NT2/D1 (cell line): ENCODE data around the gene TBPL1.

Experiments
- SUZ12 ChIP-seq: IDR thresholded peaks from 2 replicates; pipeline ENCODE4 v1.6.1; 2011; ENCODE audit not compliant: insufficient read length, insufficient read depth; ENCODE audit errors: extremely low read depth
- YY1 ChIP-seq: IDR thresholded peaks from 2 replicates; pipeline ENCODE4 v1.6.1; 2011; ENCODE audit not compliant: insufficient read length, insufficient read depth
- ZNF274 ChIP-seq: IDR thresholded peaks from 2 replicates; pipeline ENCODE4 v1.6.1; 2011; ENCODE audit warnings: mild to moderate bottlenecking, low read depth, low read length

DNA sequence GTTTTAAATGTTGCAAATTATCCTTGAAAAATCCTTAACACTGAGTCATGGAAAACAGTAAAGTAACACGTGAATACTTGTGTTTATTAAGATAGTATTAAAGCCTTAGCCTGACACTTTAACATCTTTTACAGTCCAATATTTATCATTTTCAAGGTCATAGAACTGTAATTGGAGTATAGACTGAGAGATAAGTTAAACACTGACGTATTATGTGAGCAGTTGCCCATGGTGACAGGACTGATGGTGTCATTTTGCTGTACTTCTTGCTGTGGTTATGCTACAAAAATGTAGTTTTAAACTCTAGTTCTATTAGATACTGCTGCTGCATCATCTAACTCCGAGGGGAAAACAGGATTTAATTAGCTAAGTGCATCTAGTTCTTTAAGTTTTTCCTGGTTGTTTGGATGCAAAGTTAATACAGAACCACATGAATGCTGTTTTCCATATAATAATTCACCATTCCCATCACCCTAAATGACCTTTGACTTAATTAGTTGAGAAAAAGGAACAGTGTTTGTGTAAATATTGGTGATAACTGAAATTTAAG, 61.6 kb downstream of the TBPL1 start:
- no peak for TF ChIP-seq SUZ12
- TF ChIP-seq YY1 = no peak
- TF ChIP-seq ZNF274 = no peak
